HG03060 (cell line): Measurements from ENCODE around the gene RGPD4.
"Not testable (repeated sequence)": the region's sequence is repeated elsewhere in the genome, so short reads cannot be mapped to it uniquely, and the experiment has no call there.

ENCODE experiments used
- ATAC-seq: cut with Tn5 transposase; IDR thresholded peaks from one replicate; pipeline ENCODE4 v1.9.1; 2021; ENCODE audit warnings: low read depth, moderate number of reproducible peaks; ENCODE audit not compliant: unreplicated experiment

Gene RGPD4

DNA sequence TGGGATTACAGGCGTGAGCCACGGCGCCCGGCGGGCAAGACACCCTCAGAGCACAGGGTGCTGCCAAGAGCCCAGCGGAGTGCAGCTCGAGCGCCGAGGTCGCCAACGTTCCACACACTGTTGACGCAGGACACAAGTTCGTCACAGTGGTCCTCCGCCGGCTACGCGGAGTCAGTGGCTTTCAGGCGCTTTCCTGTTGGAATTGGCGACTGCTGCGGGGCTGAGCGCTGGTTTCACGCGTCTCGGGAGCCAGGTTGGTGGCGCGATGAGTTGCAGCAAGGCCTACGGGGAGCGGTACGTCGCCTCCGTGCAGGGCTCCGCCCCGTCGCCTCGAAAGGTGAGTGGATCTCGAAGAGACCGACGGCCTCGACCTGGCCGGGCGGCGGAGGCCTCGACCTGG is at the start of gene RGPD4:
Gene RGPD4, plus strand, starts transcription at position 144 of the 400 bp plus-strand sequence. Its CDS starts 122 bp downstream, at position 266.
- not testable (repeated sequence) for ATAC-seq

DNA sequence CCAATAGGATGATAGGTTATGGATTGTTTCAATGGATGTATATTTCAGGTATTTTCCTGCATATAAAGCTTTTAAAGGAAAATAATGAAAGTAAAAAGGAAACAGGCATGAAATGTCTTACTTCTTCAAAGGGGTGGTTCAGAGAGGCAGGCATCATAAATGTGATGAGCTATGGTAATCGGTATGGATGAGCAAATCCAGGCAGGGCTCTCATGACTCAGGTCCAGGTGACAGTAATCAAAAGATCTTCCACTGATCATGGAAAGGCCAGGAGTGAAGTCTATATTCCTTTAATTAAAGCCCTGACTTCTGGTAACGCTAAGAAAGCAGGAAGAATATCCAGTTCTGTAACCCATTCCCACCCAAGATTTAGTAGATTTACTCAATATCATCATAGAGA is 48.7 kb upstream of the RGPD4 start:
- no peak for ATAC-seq

DNA sequence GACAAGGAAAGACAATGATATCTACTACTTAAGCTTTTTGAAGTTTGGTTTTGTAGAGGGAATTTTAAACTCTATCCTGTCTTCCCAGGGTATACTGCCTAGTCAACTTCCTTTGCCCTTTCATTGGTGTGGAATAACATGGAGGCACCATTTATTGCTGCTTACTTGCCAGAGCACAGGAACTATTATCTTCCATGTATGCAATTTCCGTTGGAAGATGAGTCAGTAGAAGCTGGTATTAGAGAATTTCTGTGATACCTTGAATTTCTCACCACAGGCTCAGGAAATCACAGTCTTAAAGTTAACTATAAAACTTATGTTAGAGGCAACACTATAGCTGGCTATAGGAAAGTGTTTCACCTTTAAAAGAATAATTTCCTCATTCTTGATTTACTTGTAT is 40.9 kb upstream of the RGPD4 start:
- no peak for ATAC-seq

DNA sequence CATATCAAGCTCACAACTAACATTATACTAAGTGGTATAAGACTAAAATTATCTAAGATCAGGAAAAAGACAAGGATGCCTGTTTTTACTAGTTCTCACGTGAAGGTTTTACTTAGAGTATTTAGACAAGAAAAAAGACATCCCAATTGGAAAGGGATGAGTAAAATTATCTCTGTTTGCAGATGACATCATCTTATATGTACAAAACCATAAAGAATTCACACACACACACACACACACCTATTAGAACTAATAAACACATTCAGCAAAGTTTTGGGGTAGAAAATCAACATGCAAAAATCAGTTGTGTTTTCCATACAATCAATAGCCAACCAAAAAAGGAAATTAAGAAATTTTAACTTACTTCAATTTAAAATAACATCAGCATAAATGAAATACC is 35.9 kb upstream of the RGPD4 start:
- no peak for ATAC-seq

DNA sequence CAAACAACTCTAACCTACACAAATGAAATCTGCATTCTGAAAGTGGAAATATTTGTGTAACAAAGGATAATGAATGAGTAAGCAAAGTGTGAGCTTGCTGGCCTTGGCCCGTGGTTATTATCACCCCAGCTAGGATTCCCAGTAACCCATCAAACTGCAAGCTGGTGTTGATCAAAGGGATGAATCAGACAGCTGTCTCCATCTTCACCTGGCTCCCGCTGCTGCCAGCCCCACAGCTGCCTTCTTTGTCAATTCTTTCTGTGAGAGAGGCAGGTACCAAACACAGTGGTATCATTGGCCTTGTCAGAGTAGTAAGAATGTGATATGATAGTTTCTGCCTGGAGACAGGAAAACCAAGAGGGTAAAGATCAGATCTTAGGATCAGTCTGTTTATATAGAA is 25.2 kb upstream of the RGPD4 start:
- ATAC-seq, result no peak

DNA sequence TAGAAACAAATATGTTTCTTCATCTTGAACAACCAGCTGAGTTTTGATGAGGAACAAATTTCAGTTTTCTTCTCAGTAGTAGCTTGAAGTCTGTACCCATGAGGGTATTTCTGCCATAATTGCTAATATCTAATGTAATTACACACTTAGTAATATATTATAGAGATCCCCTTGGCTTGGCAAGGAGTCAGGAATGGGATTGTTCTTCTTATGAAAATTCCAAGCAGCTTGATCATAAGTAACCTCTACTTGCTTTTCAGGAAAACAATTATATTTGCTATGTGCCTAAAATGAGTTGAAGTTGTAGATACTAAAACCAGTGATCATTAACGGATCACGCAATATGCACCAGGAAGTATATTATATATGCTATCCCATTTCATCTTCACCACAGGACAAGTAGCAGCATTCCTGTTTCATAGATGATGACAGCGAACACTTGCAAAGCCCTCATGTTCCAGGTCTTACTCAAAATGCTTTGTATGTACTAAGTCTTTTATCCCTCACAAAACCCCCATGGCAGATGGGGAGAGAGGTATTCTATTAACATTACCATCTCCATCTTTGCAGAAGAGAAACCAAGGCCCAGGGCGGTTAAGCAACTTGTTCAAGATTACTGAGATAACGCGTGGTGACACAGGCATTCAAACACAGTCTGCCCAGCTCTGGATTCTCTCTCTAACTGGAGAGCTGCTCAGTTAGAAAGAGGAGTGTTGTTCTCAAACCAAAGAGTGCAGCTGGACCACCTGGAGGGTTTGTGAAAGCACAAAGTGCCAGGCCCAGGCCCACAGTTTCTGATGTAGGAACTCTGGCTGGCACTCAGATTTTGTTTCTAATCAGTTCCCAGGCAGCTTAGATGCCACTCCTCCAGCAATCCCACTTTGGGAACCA is 21.8 kb upstream of the RGPD4 start:
- ATAC-seq, result no peak

DNA sequence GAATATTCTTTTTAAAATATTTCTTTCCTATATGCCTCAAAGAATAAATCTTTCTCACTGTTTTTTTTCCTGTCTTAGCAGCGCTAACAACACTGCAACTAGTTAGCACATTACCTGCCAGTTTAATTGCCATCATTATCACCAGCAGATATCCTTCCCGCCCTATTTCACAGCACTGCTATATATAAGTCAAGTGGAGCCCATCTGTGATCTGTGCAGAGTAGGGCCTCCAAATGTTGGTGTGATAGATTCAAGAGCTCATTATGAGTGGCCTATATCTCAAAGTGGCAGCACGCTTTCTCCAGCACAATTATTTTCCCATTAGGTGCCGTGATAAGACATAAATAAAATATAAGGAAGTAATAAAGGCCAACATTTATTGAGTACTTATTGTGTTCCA is 19.8 kb upstream of the RGPD4 start:
- no peak for ATAC-seq

DNA sequence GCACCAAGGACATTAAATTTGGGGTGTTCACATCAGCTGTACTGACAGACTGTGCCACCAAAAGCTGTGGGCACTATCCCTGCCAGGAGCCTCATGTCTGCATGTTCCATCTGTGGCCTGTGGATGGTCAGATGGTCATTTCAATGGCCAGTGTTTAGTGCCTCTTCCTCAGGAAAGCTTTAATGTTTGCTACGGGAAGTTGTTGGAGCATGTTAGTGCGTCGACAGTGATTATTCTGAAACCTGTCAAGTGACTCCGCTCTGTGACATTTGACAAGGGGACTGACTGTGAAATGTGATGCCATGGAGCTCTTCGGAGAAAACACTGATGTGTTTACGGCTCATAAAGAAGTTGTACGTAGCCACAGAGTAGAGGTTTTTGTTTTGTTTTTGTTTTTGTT is 18.7 kb upstream of the RGPD4 start:
- no peak for ATAC-seq

DNA sequence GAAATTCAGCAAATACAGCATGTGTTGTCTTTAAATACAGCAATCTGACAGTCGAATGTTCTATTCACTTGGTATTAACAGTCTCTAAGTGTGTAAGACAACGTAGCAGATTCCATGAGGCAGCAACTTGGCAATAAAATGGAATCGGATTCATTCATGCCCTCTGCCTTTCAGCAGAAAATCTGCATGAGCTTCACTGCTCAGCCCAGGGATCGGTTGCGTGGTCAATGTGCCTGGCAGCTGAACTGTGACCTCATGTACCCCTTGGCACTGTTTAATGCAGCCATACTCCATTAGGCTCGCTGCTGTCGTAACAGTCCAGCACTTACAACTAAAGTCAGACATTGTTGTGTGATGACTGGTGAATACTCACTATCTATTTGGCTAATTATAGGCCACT is 17.7 kb upstream of the RGPD4 start:
- ATAC-seq, result no peak

DNA sequence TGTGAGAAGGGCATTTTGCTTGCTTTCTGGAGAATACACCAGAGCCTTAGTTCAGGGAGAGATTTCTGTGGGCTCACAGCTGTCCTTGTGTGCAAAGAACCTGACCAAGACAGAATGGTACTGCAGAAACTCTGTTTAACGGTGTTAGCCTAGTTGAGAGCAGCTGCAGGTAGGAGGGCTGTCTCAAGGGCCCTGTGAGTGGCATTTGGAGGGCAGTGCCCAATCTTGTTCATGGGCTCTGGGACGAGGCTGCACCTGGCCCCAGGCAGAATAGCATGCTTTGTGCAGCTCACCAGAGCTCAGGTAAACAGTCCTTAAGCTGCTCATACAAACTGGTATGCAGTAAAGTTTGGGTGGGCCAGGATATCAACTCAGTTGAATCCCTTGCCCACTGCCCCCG is 16.9 kb upstream of the RGPD4 start:
- no peak for ATAC-seq

DNA sequence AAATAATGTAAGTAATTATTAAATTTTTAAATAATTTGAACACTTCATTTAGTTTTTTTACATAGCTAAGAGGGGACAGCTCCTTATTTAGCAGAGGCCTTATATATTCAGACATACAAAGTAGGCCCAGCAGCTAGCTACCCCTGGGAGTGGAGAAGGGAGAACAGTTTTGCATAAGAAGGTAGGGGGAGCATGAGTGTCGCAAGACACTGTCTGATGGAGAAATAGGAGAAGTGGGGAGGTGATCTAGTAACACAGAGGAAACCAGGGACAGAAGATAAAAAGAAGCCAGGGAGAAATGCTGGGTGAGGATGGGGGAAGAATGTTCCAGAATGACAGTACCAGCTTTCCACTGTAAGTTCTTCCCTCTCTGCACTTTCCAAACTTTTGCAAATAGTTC is 16.0 kb upstream of the RGPD4 start:
- ATAC-seq, result no peak

DNA sequence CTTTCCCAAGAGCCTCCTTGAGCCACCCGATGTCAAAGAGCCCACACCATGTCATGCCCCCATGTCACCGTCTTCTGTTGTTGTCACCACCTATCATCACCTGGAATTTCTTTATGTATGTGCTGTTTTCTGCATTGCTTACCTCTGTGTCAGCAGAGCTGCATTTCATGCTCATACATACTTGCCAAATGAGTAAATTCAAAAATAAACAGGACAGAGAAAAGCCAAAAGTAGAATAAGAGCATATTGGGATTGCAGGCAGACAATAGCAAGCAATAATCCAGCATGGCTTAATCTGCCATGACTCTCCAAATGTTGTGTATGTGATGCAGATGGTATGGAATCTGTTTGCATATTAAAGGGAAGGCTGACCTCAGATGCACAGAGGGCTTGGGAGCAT is 15.3 kb upstream of the RGPD4 start:
- no peak for ATAC-seq

DNA sequence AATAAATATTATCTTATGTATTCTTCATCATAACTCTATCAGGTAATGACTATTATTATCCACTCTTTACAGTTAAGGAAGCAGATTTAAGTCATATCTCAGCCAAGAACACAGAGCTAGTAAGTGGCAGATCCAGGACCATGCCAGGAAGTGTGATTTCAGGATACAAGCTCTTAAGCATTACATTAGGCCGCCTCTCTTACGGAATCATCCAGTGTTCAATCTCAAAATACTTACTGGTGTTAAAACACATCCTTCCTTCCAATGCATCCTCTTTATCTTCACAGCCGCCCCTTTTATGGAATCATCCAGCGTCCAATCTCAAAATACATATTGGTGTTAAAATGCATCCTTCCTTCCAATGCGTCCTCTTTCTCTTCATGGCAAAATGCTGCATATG is 14.7 kb upstream of the RGPD4 start:
- ATAC-seq, result no peak

DNA sequence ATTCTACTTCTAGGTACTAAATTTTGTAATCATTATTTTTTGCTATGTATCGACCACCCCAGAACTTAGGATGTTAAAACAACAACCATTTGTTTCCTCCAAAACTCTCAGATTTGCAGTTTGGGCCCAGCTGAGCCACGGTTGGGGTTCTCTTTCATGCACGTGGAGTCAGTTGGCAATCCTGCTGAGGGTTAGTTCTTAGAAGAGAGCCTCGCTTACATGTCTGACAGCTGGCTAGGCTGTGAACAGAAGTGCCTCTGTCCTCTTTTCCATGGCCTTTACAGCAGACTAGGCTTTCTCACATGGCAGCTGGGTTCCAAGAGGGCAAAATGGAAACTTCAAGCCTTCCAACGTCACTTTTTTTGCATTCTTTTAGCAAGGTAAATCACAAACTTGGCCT is 9.3 kb upstream of the RGPD4 start:
- no peak for ATAC-seq

DNA sequence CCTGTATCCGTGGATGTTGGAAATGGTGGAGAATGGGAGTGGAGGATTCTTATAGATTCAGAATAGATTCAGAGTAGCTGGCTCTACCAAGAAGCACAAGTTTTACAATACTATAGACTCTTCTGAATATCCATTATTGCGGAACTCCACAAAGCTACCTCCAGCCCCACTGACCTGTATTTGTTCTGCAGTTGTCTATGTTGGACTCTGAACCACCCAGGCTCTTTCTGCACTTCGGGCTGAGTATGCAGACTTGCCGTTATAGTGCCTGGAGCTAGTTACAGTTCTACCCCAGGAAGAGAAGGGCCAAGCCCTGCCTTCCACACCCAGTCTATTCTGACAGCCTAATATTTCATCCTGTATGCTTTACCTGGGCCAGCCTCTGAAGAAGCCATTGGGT is 4.4 kb upstream of the RGPD4 start:
- ATAC-seq, result no peak

DNA sequence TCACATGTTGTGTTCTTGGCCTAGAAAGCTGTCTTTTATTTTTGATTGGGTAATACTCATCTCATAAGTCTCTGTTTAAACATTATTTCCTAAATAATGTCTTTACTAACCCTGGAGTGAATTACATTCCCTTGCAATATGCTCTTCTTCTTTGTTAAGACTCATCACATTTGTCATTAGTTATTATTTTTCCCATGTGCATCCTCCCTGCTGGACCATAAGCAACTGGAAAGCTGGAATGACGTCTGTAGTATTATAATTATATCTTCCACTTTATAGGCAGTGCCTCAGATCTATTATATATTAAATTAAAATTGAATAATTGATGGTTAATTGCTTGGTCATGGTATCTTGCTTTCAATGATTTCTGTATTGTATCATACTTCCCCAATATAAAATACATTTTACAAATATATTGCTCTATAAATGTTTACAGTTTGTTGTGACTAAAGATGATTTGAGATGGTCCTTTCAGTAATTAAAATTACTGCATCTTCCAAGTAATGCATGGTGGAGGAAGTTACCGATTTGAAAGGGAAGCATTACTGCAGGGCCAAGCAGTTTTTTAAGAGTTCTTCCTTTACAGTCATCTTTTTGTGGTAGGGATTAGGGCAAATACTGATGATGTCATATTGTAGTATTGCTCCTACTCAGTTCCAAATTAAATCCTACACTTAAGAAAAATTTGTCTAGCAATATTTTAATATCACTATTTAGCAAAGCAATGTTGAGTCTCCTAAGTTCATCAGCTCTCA is 2.1 kb upstream of the RGPD4 start:
- ATAC-seq, result no peak

DNA sequence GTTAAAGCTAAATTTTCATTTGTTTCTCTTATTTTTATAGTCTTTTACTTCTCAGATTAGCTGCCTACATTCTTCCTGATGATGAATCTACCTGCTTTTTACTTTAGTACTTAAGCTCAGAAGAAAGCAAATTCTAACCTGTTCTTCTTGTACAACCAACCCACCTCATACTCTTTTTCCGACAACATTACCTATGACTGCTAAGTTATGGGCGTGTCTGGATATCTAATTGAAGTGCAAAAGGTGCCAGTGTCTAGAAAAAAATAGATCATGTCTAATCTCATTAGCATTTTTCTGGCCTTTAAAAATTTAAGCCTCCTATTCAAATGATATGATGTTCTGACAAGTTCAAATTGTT is 1.5 kb upstream of the RGPD4 start:
- ATAC-seq, result no peak

DNA sequence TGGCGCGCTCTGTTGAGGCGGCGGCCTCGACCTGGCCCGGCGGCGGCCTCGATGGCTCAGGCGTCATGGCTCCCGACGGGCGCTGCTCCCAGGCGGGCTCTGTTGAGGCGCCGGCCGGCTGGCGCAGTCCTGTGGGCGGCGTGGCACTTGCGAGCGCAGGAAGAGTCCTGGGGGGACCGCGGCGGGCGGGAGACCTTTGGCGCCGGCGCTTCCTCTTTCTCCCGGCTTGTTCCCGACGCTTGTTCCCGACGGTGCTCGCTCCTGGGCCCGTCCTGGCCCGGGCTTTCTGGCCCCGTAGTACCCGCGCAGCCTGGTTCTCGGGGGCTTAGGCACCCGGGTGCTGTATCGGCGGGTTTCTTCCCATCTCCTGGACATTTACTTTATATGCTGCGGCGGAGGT is 2.8 kb downstream of the RGPD4 start:
- not testable (repeated sequence) for ATAC-seq

DNA sequence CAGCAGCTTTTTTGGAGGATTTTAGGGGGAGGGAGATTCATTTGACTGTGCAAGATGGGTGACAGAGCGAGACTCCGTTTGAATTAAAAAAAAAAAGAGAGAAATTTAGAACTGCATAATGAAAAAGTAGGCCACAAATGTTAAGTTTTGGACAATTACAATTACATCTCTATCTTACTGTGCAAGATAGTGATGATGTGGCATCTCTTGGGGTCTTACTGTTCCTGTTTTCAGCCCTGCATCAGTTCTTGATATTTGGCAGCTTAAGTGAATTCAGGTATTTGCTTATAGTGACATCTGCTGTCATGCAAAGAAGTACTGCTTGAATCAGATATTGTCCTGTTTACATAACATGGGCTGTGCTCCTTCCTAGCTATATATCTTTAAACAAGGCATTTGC is 6.5 kb downstream of the RGPD4 start:
- ATAC-seq, result not testable (repeated sequence)

DNA sequence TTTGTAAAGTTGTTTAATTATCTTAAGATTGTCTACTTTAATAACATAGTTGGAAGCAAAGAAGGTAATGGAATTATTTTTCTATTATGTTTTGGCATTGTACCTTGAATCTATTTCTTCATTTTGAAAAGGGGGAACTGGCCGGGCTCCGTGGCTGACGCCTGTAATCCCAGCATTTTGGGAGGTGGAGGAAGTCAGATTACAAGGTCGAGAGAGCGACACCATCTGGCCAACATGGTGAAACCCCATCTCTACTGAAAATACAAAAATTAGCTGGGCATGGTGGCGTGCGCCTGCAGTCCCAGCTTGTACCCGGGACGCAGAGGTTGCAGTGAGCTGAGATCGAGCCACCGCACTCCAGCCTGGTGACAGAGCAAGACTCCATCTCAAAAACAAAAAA is 6.9 kb downstream of the RGPD4 start:
- not testable (repeated sequence) for ATAC-seq

DNA sequence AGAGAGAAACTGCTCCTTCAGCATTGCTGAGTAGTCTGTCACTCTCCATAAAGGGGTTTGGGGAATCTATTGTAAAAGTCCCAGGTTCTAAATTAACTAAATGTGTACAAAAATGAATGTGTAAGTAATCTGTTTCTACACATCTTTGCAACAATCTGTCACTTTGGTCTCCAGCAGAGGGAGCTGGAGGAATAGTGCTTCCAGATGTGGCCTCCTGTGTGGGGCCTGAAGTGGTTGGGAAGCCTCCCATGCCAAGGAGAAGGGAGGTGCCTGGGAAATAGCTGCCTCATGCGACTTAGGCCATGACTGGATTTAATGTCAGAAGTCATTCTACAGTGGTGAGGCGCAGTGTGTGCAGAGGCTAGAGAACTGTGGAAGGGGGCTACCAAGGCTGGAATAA is 89.4 kb downstream of the RGPD4 start:
- not testable (repeated sequence) for ATAC-seq
